WI38 (cell line): ENCODE measurements around the gene MEAK7.

Experiments used
- H3K4me3 ChIP-seq: 2 replicates; pipeline ENCODE4 v1.5.1; 2011; ENCODE audit warnings: low read depth, mild to moderate bottlenecking, control low read depth, low read length
- TF ChIP-seq, protein P1 (sequence below): IDR thresholded peaks from 2 replicates; pipeline ENCODE4 v1.5.1; 2012; ENCODE audit warnings: low read depth, mild to moderate bottlenecking, control low read depth, low read length

MEAK7 gene

DNA sequence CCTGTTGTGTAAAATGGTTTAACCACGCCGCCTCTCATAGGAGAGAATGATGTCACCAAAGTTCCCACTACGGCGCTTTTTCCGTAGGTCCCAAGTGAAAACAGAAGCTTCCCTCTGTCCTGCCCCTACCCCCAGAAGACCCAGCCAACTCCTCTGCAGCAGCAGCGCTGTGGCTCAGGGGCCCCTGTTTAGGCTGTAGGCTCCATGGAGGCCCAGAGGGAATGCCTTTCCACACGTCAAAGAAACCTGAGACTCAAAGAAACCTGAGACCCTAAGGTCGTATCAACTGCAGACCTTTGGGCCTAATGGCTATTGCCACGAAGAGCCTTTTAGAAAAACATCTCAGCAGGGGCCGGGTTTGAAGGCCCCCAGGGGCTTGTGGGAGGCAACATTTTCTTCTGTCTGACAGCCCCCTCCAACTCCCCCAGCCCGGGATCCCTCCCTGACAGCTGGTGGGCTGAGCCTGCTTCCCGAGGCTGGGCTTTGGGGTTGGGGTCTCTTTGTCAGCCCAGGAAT, 43.1 kb upstream of the MEAK7 start:
- TF ChIP-seq, protein P1, sequence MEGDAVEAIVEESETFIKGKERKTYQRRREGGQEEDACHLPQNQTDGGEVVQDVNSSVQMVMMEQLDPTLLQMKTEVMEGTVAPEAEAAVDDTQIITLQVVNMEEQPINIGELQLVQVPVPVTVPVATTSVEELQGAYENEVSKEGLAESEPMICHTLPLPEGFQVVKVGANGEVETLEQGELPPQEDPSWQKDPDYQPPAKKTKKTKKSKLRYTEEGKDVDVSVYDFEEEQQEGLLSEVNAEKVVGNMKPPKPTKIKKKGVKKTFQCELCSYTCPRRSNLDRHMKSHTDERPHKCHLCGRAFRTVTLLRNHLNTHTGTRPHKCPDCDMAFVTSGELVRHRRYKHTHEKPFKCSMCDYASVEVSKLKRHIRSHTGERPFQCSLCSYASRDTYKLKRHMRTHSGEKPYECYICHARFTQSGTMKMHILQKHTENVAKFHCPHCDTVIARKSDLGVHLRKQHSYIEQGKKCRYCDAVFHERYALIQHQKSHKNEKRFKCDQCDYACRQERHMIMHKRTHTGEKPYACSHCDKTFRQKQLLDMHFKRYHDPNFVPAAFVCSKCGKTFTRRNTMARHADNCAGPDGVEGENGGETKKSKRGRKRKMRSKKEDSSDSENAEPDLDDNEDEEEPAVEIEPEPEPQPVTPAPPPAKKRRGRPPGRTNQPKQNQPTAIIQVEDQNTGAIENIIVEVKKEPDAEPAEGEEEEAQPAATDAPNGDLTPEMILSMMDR: no peak
- H3K4me3 ChIP-seq: no peak overlapping the region

DNA sequence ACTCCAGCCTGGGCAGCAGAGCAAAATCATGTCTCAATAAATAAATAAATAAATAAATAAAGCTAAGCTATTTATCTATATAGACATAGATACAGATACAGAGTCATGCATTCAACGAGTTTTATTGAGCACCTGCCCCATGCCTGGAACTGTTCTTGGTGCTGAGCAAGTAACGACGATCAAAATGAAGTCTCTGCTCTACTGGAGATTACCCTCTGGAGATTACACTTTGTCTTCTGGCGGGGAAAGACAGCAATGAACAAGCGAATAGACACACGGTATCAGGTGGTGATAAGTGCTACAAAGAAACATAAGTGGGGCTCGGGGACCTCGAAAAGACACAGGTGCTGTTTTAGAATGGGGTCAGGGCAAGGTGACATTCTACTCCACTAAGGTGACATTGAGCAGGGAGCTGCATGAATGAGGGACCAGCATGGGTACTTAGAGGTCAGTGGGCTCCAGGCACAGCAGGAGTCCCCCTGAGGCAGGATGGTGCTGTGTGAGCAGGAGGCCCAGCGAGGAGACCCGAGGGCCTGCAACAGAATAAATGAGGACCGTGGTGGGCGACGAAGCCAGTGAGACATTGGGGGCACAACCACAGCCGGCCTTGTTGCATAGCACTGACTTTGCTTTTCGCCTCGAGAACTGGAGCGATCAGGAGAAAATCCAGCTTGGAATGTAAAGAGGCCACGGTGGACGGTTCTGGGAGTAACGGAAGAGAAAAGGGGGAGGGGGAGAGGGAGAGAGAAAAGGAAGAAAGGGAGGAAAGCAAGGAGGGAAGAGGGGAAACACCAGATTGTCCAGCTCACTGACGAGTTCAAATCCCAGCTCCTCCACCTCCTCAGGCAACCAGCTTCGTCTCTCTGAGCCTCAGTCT, 42.4 kb upstream of the MEAK7 start:
- TF ChIP-seq, protein P1: no peak
- H3K4me3 ChIP-seq: no peak overlapping the region

DNA sequence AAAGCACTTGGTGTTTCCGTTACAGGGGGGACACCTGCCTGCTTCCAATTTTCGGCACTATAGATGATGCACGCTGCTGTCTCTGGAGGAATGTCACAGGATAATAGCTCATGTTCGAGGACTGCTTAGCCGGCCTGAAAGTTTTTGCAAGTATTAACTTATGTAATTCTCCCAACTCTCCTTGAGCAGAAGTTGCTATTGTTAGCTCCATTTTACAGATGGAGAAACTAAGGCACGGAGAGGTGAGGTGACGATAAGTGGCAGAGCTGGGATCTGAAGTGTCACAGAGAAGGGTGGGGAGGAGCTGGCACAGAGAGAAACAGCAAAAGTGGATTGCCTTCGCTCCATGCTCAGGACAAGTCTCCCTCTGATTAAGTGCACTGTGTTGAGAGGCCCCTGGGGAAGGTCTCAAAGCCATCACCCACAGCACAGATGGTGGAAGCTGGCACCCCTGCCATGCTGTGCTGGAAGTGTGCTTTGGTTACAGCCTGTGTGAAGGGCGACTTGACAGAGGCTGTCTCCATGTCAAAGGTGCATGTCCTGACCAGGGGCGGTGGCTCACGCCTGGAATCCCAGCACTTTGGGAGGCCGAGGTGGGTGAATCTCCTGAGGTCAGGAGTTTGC, 40.8 kb upstream of the MEAK7 start:
- TF ChIP-seq, protein P1: no peak
- no peak overlapping the region for H3K4me3 ChIP-seq

DNA sequence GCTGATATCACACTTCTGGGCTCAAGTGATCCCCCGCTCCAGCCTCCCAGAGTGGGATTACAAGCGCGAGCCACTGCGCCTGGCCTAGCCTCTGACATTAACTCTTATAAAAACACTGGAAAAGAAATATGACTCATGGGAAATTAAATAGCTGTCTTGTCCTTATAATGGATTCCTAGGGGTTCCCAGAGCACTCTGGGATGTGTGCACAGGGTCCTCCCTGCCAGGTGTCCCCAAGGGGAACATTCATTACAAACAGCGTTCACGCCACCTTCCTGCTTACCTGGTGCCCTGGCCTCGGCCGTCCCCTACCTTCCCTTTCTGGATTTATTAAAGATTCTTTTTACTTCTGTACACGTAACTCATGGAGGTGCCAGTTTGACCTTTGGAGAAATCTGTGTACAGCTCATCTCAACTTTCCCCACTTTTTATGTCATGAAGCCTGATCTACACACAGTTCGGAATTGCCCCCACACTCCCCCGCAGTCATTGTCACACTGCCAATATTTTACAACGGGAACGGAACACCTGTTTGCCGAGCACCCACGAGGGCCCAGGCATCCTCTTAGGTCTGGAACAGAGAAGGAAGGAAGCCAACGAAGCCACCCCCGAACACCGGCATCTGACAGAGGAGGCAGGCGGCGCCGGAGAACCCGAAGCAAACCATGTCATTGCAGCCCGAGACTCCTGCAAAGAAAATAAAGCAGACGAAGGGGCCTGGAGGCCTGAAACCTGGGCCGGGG, 39.7 kb upstream of the MEAK7 start:
- TF ChIP-seq, protein P1: no peak
- no peak overlapping the region for H3K4me3 ChIP-seq

DNA sequence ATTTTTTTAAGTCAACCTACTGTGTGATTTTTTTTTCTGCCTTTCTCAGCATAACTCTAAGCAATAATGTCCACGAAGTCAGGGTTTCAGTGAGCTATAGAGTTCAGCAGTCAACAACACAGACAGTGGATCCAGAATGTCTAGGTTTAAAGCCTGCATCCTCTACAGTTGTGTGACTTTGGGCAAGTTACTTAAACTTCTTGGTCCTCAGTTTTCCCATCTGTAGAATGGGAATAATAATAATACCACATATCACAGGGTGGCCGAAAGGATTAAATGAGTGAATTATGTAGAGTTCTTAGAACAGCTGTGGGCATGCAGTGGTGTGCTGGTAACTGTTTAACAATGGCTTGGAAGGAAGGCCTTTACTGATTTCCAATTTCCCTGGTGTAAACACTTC, 38.8 kb upstream of the MEAK7 start:
- no peak overlapping the region for H3K4me3 ChIP-seq
- TF ChIP-seq, protein P1: no peak

DNA sequence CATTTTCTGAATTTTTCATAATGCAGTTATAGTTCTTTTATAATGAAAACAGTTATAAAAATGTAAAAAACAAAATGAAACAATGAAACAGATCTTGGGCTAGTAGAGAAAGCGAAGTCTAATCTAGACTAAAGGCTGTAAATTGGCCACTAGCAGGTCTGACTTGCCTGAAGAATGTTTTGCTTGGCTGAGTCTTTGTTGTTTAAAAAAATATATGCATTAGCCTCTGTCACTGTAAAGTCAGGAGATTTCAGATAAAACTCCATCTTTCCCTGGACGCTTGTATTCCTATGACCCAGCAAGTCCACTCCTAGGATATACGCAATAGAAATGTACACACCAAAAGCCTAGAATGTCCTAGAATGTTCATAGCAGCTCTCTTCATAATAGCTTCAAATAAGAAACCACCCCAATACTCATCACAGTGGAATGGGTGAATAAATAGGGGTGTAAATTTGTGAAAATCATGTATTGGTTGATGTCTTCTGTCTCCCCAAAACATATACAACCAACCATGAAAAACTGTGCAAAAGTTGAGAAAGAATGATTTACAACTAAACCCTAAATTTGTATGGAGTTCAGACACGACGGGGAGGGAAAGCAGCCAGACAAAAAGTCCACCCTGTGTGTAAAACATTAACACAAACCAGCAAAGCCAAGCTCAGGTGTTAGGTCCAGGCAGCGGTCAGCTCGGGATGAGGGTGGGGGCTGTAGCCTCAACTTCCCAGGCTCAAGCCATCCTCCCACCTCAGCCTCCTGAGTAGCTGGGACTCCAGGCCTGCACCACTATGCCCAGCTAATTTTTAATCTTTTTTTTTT, 37.7 kb upstream of the MEAK7 start:
- TF ChIP-seq, protein P1: no peak
- no peak overlapping the region for H3K4me3 ChIP-seq
